DMS153 (cell line): ENCODE results near the gene AKT1.

Experiments
- DNase-seq: peaks from one replicate; lab custom pipeline; 2025; lab: John Stamatoyannopoulos, UW

The AKT1 gene

DNA sequence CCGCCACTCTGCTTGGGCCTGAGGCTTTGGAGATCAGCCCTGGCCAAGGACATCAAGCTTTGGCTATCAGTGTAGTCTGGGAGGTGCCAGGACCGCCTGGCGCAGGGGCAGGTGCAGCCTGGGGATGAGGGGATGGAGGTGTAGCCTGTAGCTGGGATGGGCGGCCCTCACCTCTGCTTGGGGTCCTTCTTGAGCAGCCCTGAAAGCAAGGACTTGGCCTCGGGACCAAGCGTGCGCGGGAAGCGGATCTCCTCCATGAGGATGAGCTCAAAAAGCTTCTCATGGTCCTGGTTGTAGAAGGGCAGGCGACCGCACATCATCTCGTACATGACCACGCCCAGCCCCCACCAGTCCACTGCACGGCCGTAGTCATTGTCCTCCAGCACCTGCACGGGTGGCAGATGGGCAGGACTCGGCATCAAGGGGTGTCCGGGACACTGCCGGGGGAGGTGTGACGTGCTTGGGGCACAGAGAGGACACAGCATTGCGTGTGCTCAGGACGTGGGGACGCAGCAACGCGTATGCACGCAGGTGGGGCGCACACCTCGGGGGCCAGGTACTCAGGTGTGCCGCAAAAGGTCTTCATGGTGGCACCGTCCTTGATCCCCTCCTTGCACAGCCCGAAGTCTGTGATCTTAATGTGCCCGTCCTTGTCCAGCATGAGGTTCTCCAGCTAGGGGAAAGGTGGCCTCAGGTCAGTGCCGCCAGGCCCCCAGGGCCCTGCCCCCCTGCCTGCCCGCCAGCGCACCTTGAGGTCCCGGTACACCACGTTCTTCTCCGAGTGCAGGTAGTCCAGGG, 22.6 kb downstream of the AKT1 start:
- DNase-seq = no peak

DNA sequence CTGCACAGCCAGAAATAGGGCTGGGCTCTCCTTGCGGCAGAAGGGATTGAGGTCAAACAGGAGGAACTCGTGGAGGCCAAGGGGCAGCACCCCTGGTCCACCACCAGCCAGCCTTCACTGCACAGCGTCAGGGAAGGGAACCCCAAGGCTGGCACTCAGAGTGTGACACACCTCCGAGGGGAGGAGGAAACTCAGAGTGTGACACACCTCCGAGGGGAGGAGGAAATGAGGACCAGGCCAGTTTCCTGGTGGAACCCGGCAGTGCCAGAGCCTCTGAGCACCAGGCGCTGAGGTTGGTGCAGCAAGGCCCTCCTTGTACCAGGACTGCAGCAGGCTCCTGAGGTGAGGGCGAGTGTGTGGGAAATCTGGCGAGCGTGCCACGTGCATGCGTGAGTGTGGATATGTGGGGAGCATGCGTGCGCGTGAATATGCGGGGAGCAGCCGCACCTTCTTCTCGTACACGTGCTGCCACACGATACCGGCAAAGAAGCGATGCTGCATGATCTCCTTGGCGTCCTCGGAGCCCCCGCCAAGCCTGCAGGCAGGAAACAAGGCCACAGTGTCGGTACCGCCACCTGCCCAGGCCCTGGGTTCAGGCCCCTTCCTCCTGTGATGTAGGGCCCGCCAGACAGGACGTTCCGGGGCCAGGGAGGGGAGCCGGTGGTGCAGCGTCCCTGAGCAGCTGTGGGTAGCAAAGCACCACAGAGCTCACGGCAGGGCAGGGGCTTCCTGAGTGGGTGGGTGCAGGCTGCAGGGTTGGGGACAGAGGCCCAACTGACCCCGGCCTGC, 23.4 kb downstream of the AKT1 start:
- no peak for DNase-seq

DNA sequence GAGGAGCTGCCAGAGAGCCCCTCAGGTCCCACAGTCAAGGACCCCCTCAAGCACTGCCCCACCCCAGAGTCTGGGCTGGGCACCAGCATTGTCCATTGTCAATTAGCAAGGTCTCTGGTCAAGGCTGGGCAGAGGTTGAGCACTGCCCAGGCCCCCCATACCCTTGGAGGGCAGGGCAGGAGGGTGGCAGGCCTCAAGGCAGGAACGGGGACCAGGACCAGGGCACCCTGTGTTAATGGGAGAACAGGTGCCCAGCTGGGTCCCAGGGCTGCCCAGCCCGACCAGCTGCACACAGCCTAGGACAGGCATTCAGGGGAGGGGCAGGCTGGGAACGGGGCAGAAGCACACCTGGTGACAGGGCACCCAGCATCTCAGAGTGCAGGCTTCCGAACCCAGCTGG, 24.2 kb downstream of the AKT1 start:
- no peak for DNase-seq

DNA sequence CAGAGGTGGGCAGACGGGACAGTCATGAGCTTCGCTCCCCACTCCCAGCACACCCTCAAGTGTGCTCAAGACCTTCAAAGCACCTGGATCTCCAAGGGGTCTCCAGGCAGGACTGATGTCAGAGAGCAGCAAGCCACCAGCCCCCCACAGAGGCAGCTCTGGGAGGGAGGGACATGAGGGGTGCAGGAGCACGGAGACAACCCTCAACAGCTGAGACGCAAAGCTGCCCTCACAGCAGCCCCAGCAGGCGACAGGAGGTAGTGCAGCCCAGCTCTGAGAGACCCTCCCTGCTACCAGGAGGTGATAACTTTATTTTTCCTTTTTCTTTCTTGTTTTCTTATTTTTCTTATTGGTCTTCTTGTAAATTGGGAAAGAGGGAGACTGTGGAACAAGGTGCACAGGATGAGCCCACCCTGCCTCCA, 24.7 kb downstream of the AKT1 start:
- DNase-seq = no peak

DNA sequence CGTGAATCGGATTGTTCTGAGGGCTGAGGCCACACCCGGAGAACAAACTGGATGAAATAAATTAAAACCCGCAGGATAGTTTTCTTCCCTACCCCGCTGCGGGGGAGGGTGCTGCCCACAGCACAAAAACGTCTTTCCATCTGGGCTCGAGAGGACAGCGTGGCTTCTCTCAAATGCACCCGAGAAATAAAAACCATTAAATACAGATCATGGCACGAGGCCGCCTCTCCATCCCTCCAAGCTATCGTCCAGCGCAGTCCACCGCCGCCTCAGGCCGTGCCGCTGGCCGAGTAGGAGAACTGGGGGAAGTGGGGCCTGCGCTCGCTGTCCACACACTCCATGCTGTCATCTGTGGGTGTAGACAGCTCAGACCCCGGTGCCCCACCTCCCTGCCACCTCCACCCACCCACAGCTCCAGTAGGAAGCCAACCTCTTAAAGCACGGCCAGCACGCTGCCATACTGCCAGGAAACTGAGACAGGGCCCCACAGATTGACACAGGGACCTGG, 25.4 kb downstream of the AKT1 start:
- DNase-seq = no peak

DNA sequence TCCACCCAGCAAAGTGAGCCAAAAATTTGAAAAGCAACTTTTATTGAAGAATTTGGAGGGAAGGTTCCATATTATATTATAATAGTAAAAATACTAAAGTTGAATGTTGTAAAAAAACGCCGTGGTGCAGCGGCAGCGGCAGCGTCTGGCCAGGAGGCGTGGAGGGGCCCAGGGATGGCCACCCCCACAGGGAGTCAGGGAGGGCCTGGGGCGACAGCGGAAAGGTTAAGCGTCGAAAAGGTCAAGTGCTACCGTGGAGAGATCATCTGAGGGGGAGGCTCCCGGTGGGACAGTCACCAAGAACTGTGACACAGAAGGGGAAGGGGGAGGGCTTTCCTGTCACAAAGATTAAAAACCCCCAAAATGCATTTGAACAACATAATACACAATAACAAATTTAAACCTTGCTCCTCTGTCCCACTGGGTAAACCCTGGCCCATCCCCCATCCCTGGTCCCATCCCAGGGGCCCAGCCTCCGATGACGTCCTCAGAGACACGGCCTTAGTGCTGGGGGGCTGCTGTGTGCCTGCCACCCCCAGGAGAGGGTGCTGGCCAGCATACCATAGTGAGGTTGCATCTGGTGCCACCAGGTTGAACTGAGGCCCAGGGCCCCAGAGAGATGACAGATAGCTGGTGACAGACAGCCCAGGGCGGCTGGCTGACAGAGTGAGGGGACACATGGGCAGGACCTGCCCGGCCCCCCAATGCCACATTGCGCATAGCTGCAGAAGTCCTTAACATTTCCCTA, 26.1 kb downstream of the AKT1 start:
- no peak for DNase-seq

DNA sequence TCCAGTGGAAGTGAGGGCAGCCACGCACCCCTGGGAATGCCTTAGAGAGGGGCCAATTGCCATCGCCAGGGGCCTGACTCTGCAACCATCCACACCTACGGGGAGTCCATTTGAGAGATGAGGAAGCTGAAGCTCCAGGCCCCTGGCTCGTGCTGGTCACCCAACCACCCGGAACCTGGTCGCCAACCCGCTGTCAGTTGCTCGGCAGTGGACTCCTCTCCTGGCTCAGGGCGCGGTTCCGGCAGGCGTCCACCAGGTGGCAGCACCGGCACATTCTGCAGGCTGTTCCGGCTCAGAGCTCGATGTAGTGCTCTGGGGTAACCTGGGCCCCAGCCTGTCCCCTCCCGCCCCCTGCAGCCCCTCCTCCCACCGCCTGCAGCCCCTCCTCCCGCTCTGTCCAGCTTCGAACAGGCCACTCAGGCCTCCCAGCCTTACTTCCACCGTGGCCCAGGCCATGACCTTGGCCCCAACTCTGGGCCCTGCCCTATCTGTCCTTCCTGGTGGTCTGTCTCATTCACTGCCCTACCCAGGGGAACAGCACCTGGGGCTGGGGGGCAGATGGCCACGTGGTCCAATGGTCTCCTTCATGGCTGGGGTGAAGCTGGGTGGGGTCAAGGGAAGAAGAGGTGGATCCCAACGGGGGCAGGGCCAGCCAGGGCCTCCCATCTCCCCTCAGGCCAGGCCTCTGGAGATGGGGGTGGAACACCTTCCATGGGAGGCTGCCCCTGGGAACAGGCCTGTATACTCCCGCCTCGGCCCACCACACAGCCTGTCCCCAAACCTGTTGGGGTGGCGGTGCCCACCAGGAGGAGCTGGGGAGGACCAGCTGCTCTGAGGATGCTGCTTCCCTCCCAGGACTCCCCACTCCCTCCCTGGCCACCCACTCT, 26.9 kb downstream of the AKT1 start:
- no peak for DNase-seq

DNA sequence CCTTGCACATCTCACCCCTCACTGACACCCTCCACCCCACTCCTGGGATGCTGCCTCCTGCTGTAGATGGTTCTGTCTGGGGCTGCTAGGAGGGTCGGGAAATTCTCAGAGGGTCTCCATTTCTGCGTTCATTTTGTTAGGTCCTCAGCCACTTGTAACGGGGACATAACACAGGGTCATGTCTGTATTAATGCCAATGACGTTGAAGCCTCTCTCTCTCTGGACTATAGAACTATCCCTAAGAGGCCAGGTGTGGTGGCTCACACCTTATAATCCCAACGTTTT, 28.0 kb downstream of the AKT1 start:
- no peak for DNase-seq

DNA sequence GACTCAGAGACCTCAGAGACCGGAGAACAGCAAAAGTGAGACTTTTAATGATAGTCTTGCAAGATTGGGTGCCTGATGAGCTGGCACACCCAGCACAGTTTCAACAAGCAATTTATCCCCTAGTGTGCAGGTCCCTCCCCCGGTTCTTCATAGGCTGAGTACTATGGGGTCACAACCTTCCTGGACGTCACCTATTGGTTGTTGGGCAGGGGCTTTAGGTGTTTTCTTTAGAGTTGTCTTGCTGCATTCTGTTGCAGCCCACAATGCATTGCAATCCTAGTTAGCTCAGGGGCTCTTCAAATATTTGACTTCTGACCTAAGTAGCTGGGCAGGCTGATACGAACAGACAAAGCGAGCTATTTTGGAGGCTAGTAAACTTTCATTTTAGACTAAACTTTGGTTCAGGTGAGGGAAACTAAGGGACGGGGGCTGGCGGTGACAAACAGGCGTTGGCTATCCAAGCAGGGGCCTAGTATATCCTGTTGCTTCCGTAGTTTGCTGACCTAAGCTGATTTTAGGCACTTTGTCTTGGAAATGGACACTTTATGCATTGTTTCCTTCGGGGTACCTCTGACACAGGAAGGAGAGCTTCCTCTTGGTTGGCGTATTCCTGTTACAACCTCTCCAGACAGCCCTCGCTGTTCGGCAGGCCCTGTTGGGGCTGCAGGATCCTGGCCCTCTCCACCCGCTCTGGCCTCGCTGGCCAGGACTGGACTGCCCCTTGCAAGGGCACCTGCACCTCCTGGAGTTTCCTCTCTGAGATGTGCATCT, 28.5 kb downstream of the AKT1 start:
- DNase-seq = no peak

DNA sequence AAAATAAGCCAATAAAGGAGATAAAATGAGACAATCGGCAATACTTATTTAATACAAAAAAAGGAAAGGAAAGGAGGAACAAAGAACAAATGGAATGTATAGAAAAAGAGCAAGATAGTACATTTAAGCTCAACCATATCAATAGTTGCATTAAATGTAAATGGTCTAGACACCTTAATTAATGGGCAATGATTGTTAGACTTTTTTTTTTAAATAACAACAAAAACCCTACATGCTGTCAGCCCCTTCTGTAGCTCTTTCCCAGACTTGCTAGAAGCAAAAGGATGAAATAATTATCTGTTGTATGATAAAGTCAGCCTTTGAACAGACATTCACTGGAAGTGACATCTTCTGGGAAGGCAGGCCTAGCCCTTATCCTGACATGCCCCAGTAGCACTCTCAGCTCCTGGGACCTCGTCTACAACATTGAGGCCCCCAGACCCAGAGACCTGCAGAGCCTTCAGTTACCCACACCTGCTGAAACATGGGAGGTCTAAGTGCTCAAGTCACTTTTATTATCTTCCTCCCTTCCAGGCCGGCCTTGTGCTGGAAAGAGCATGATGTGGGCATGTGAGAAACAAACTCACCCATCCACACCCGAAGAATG, 29.2 kb downstream of the AKT1 start:
- no peak for DNase-seq

DNA sequence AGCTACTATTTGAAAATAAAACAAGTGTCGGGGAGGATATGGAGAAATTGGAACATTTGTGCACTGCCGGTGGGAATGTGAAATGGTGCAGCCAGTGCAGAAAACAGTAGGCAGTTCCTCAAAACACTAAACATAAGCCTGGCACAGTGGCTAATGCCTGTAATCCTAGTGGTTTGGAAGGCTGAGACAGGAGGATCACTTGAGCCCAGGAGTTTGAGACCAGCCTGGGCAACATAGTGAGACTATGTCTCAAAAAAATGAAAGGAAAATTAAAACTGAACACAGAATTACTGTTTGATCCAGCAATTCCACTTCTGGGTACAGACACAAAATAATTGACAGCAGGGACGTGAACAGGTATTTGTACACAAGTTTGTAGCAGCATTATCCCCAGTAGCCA, 30.0 kb downstream of the AKT1 start:
- DNase-seq = no peak

DNA sequence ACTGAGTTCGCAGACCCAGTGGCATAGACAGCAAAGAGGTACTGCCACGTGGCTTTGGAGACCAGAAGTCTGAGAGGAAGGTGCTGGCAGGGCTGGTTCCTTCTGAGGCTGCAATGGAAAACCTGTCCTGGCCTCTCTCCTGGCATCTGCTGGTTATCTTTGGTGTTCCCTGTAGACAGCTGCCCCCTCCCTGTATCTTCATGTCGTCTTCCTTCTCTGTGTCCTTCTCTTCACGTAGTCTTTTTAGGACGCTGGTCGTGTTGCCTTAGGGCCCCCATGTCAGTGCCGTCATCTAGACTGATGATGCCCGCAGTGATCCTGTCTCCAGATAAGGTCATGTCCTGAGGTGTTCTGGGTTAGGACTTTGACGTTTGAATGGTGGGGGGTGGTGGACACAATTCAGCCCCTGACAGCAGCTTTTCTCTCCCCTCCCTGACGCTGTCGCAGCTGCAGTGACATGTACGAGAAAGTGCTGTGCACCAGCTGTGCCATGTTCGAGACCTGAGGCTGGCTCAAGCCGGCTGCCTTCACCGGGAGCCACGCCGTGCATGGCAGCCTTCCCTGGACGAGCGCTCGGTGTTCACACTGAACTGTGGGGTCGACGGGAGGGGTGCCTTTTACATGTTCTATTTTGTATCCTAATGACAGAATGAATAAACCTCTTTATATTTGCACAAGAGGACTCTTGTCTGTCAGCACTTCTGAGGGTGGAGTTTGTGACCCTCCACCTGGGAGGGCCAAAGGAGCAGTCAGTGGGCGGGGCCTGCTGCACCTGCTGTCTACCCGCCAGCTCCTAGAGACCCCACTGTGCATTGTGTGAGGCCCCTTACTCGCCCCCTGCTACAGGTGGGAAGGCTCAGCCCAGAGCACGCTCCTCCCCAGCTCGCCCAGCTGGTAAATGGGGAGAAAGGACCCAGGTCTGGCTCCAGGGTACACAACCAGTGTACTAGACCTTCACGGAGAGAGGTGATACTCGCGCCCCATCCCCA, 36.3 kb downstream of the AKT1 start:
- no peak for DNase-seq

DNA sequence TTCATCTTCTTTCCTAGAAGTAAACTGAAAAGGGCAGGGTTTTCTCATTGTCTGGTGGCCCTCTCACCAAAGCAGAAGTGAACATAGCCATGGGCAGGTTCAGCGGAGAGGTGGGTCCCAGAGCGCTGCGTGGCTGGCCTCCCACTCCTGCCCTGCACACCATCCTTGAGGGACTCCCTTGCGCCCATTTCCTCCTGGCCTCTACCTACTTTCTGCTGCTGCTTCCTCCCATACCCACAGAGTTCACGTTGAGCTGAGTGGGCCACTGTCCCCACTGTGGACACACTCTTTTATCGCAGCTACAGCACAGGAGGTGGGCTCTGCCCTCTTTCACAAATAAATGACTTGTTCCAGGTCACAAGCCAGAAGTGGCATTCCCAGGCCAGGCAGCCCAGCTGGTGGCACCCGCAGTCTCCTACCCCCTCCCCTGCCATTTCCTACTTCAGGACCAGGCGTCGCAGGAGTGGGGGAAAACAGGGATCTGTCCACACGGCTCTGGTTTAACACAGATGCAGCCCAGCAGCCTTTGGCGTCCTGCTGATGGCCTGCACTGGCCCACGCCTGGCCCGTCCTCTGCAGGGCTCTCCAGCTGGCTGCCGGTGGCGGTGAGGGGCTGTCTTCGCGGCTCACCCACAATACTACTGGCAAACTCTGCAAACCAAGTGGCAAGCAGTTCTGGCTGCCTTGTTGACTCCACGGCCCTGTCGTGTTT, 37.7 kb downstream of the AKT1 start:
- no peak for DNase-seq

DNA sequence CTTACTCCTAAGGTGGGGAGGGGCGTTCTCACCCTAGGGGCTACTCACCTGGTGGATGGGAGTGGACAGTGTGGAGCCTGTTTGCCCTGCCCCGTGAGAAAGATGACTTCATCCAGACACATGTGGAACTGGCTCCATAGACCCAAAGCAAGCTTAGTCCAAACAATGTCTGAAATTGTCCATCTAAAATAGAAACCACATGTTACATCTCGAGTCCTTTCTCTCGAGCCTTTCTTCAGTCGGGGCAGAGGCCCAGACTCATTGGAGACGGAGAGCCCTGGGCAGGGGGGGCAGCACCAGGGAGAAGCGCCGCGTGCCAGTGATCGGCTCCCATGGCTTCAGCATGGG, 38.3 kb downstream of the AKT1 start:
- DNase-seq = no peak

DNA sequence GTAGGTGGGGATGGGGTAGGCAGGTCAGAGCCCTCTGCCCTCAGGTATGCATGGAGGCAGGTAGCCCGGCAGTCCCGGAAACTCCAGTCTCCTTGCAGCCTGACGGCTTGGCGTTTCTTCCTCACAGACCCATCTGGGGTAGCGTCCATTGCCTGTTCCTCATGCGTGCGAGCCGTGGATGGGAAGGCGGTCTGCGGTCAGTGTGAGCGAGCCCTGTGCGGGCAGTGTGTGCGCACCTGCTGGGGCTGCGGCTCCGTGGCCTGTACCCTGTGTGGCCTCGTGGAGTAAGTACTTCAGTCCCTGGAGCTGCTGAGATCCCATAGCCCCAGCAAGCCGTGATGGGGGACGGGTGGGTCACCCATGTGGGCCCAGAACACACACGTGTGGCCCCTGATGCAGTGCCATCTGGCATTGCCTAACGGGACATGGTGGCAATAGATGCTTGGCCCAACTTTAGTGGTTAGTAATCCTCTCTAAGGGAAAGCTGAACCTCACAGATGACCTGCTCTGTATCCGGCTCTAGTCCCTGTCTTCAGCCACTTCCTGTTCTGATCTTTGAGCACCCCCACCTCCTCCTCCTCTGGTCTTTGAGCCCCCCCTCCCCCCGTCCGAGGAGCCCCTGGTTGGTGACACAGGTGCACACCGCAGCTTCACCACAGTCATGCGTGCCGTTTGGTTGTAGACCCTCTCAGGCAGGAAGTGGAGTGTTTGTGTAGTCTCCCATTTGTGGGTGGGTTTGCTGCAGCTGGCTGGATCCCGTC, 38.9 kb downstream of the AKT1 start:
- no peak for DNase-seq

DNA sequence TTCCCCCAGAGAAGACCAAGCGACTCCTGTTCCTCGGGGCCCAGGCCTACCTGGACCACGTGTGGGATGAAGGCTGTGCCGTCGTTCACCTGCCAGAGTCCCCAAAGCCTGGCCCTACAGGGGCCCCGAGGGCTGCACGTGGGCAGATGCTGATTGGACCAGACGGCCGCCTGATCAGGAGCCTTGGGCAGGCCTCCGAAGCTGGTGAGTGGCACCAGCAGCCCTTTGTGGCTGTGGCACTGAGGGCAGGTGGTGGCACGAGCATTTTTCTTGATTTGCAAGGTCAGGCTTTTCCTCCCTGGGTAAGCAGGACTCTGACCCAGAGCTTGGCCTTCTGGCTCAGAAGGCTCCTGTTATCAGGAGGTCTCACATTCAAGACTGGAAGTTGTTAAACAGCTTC, 39.9 kb downstream of the AKT1 start:
- DNase-seq = no peak

DNA sequence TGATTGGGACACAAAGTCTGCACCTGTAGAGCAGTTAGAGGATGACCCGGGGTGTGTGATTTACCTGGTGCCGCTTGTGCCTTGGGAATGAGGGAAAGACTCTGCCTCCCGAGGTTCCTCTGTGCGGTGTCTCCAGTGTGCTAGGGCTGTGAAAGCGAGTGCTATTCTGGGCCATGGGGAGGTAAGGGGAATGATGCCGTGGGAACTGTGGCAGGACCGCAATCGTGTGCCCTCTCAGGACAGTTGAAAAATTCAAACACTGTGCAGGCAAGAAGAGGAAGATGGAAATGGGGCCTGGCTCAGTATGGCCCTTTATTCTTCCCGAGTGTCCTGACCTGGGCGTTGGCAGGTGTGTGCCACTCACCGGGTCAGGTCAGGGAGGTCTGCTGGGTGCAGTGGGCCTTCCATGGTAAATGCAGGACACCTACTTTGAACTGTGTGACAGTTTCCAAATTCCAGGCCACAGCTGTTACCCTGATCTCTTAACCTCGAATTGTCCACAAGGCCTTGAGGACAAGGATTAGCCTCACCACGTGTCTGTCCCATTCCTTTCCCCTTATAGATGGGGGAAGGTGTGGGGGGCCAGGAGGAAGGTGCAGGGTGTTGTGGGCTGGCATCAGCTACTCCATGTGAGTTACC, 41.2 kb downstream of the AKT1 start:
- no peak for DNase-seq
